WTC11 (cell line): ENCODE measurements around the gene U2AF1.
"Not testable (repeated sequence)": the region's sequence is repeated elsewhere in the genome, so short reads cannot be mapped to it uniquely, and the experiment has no call there.

Source experiments
- TF ChIP-seq, protein P1 (sequence below): sonication (generic); formaldehyde crosslinking; IDR thresholded peaks from 2 replicates; pipeline ENCODE4 v1.8.0; 2022; ENCODE audit warnings: mild to moderate bottlenecking, missing genetic modification reagents
- TF ChIP-seq, protein P2 (sequence below): fragments of 200-600 bp; IDR thresholded peaks from 2 replicates; pipeline ENCODE4 v1.8.0; 2022; ENCODE audit warnings: antibody characterized with exemption

DNA sequence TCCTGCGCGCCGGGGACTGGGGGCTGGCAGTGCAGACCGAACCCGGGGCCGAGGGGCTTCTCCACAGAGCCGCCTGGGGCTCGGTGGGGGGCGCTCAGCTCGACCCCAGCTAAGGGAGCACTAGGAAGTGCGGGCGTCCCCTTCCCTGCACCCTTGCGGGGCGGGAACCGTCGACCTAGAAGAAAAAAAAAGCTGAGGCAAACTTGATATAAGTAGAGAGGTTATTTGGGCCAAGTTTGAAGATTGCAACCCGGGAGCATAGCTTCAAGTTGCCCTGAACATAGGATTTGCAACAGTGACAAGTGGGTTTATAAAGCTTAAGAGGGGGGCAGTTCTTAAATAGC lies 396 bp upstream of the U2AF1 start:
- TF ChIP-seq, protein P1, sequence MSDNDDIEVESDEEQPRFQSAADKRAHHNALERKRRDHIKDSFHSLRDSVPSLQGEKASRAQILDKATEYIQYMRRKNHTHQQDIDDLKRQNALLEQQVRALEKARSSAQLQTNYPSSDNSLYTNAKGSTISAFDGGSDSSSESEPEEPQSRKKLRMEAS = not testable (repeated sequence)
- TF ChIP-seq, protein P2, sequence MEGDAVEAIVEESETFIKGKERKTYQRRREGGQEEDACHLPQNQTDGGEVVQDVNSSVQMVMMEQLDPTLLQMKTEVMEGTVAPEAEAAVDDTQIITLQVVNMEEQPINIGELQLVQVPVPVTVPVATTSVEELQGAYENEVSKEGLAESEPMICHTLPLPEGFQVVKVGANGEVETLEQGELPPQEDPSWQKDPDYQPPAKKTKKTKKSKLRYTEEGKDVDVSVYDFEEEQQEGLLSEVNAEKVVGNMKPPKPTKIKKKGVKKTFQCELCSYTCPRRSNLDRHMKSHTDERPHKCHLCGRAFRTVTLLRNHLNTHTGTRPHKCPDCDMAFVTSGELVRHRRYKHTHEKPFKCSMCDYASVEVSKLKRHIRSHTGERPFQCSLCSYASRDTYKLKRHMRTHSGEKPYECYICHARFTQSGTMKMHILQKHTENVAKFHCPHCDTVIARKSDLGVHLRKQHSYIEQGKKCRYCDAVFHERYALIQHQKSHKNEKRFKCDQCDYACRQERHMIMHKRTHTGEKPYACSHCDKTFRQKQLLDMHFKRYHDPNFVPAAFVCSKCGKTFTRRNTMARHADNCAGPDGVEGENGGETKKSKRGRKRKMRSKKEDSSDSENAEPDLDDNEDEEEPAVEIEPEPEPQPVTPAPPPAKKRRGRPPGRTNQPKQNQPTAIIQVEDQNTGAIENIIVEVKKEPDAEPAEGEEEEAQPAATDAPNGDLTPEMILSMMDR = not testable (repeated sequence)
